Right atrium auricular region (tissue), 2 donors: Measurements from ENCODE around the gene CUX1. TPM values are rescaled to one million over a fixed set of nuclear protein-coding genes. Genes with fewer than 3 reads are reported as not detected.
A peak's percentile ranks its signal among the peaks of the same experiment; 100 is the strongest.
"Not testable (repeated sequence)": the region's sequence is repeated elsewhere in the genome, so short reads cannot be mapped to it uniquely, and the experiment has no call there.

Experiments
- DNase-seq: peaks from one replicate; pipeline ENCODE4 v3.0.0-alpha.2; 2019; ENCODE audit warnings: low spot score
- H3K27ac ChIP-seq, 2 donors: fragments of 200-600 bp; sonication (generic); 1 replicate in 1 of 2; 2 replicates in 1 of 2; pipeline ENCODE4 v1.5.1; 2016 to 2019
- H3K27me3 ChIP-seq, 2 donors: fragments of 200-600 bp; sonication (generic); one replicate each; pipeline versions ENCODE4 v1.5.1 to v1.6.0; 2017 to 2019
- H3K36me3 ChIP-seq: fragments of 200-600 bp; sonication (generic); one replicate; pipeline ENCODE4 v1.5.1; 2016
- H3K4me1 ChIP-seq, 2 donors: fragments of 200-600 bp; sonication (generic); one replicate each; pipeline versions ENCODE4 v1.5.1 to v1.6.0; 2017 to 2019
- H3K4me3 ChIP-seq, 2 donors: fragments of 200-600 bp; sonication (generic); 1 replicate in 1 of 2; 2 replicates in 1 of 2; pipeline ENCODE4 v1.5.1; 2017 to 2019; ENCODE audit warnings: mild to moderate bottlenecking in 1 of 2, moderate library complexity in 1 of 2
- H3K9me3 ChIP-seq, 2 donors: fragments of 200-600 bp; sonication (generic); one replicate each; pipeline ENCODE4 v1.5.1; 2019
- total RNA-seq, 2 donors: library from RNA; depleted of rRNA; stranded (reverse); fragments of >200 nt; gene quantifications; one replicate each; pipeline ENCODE4 v1.1.0, GENCODE V29; 2016
- TF ChIP-seq, protein P1 (sequence below), 2 donors: fragments of 200-600 bp; sonication (generic); IDR thresholded peaks; one replicate each; pipeline ENCODE4 v1.5.1; 2019; ENCODE audit warnings: antibody characterized with exemption in 2 of 2

CUX1 gene
- total RNA-seq, 2 donors from 2014 or later = 71.1 to 94.4 TPM

- DNase-seq = no peak
- no peak overlapping the region for H3K27ac ChIP-seq
- TF ChIP-seq, protein P1, sequence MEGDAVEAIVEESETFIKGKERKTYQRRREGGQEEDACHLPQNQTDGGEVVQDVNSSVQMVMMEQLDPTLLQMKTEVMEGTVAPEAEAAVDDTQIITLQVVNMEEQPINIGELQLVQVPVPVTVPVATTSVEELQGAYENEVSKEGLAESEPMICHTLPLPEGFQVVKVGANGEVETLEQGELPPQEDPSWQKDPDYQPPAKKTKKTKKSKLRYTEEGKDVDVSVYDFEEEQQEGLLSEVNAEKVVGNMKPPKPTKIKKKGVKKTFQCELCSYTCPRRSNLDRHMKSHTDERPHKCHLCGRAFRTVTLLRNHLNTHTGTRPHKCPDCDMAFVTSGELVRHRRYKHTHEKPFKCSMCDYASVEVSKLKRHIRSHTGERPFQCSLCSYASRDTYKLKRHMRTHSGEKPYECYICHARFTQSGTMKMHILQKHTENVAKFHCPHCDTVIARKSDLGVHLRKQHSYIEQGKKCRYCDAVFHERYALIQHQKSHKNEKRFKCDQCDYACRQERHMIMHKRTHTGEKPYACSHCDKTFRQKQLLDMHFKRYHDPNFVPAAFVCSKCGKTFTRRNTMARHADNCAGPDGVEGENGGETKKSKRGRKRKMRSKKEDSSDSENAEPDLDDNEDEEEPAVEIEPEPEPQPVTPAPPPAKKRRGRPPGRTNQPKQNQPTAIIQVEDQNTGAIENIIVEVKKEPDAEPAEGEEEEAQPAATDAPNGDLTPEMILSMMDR (IDR thresholded peaks at IDR 0.05) = no peak
- H3K4me1 ChIP-seq = peaks cover 0 to 20% of the 10 kb centered on the region in 2 donors
- no peaks in the 10 kb centered on the region for H3K36me3 ChIP-seq
- no peaks in the 10 kb centered on the region for H3K27me3 ChIP-seq
- H3K9me3 ChIP-seq = no peaks in the 10 kb centered on the region
- no peak overlapping the region for H3K4me3 ChIP-seq
These were observed 204.6 kb downstream of the CUX1 start for GRCh38 chr7:102021841-102022618.

DNA sequence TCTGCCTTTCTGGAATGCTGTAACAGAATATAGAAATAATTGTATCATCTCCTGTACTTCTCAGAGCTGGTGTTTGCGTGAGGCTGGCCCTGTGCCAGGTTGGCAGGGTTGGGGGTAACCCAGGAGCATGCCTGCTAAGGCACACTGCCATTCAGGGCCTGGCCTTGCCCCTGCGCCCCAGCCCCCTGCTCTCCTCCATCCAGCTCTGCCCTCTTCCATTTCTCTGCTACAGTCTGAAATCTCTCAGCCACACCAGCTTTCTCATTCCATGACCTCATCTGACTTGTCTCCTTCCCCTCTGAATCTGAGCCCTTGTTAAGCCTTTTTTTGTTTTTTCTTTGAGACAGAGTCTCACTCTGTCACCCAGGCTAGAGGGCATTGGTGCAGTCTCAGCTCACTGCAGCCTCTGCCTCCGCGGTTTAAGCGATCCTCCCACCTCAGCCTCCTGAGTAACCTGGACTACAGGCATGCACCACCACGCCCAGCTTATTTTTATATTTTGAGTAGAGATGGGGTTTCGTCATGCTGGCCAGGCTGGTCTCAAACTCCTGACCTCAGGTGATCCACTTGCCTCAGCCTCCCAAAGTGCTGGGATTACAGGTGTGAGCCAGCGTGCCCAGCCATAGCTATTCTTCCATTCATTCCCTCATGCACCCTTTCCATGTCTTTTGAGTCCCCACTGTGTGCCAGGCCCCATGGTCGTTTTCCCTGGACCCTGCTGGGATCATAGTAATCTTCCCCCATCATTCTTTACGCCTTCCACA lies 206.8 kb downstream of the CUX1 start:
- Histone ChIP-seq H3K9me3 (no peaks in the 10 kb centered on the region), H3K27me3 (no peaks in the 10 kb centered on the region), H3K36me3 (peaks cover 7% of the 10 kb centered on the region), H3K27ac (peak overlapping the region; percentile 72 to 89), H3K4me3 (no peak overlapping the region), H3K4me1 (peaks cover 0 to 9% of the 10 kb centered on the region in 2 donors)
- no peak for DNase-seq
- TF ChIP-seq, protein P1 (IDR thresholded peaks at IDR 0.05) = no peak

DNA sequence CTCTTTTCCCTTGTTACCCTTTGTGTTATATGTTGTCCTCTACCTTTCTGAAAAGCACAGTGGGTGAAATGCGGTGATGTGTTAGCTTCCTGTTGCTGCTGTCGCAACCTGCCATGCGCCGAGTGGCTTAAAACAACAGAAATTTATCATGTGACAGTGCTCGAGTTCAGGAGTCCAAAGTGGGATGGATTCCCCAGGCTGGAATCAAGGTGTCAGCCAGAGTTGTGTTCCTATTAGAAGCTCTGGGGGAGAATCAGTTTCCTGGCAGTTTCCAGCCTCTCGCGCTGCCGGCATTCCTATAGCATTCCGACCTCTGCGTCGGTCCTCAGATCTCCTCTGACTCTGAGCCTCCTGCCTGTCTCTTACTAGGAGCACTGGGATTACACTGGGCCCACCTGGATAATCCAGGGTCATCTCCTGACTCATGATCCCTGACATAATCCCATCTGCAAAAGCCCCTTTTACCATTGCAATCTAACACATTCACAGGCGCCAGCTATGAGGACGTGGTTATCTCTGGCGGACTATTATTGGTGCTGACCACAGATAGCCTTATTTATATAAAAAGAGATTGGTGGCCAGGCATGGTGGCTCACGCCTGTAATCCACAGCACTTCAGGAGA lies 207.5 kb downstream of the CUX1 start:
- DNase-seq = no peak
- peak overlapping the region; percentile 72 to 89 for H3K27ac ChIP-seq

DNA sequence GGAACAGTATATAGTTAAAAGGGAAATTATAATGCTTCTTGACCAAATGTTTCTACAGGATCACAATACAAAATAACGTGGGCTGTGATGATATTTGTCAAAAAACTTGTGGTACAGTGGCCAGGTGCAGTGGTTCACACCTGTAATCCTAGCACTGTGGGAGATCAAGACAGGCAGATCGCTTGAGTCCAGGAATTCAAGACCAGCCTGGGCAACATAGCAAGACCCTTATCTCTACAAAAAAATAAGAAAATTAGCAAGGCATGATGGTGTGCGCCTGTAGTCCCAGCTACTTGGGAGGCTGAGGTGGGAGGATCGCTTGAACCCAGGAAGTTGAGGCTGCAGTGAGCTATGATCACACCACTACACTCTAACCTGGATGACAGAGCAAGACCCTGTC lies 208.4 kb downstream of the CUX1 start:
- not testable (repeated sequence) for H3K4me3 ChIP-seq, H3K27me3 ChIP-seq, DNase-seq, H3K9me3 ChIP-seq, H3K36me3 ChIP-seq, H3K4me1 ChIP-seq
- peak overlapping the region; percentile 72 to 89 for H3K27ac ChIP-seq

More for the DNA sequence above, 207.5 kb downstream of the CUX1 start:
- TF ChIP-seq, protein P1 (IDR thresholded peaks at IDR 0.05) = no peak
- peaks cover 7% of the 10 kb centered on the region for H3K36me3 ChIP-seq
- no peak overlapping the region for H3K4me3 ChIP-seq
- no peaks in the 10 kb centered on the region for H3K27me3 ChIP-seq
- H3K9me3 ChIP-seq = no peaks in the 10 kb centered on the region
- peaks cover 0 to 9% of the 10 kb centered on the region in 2 donors for H3K4me1 ChIP-seq

GRCh38 chr7:102028206-102028826 lies 210.9 kb downstream of the CUX1 start:
- H3K36me3 ChIP-seq = peaks cover 7% of the 10 kb centered on the region
- H3K4me1 ChIP-seq = peaks cover 0 to 9% of the 10 kb centered on the region in 2 donors
- no peak overlapping the region for H3K27ac ChIP-seq
- TF ChIP-seq, protein P1 (IDR thresholded peaks at IDR 0.05) = no peak
- no peaks in the 10 kb centered on the region for H3K27me3 ChIP-seq
- no peaks in the 10 kb centered on the region for H3K9me3 ChIP-seq
- no peak overlapping the region for H3K4me3 ChIP-seq
- DNase-seq = no peak
